Measurements from ENCODE around the gene AUP1. TPM values are rescaled to one million over a fixed set of nuclear protein-coding genes. Genes with fewer than 3 reads are reported as not detected.

AUP1 gene
- total and polyA plus RNA-seq, 9 of the 15 experiments (the other 6 are each of a cell fraction or from before 2014, with no cell fraction given), result 70.7 to 245 (median 165) TPM

- TF ChIP-seq ZFPM2 (CRISPR knock-in tag; IDR thresholded peaks at IDR 0.05) (no peak), MTF1 (CRISPR knock-in tag; IDR thresholded peaks at IDR 0.05; ENCODE audit: borderline replicate concordance) (no peak), PATZ1 (CRISPR knock-in tag; IDR thresholded peaks at IDR 0.05; ENCODE audit: borderline replicate concordance) (no peak), ADNP (tag; IDR thresholded peaks at IDR 0.05) (no peak), CGGBP1 (CRISPR knock-in tag; IDR thresholded peaks at IDR 0.05) (no peak), BRF2 (IDR thresholded peaks at IDR 0.05; ENCODE audit: borderline replicate concordance, insufficient read depth, insufficient read length) (no peak), ZBTB43 (CRISPR knock-in tag; IDR thresholded peaks at IDR 0.05) (no peak), PYGO2 (tag; IDR thresholded peaks at IDR 0.05) (no peak), RFX1 (IDR thresholded peaks at IDR 0.05) (no peak), DEAF1 (CRISPR knock-in tag; IDR thresholded peaks at IDR 0.05) (no peak), ZNF263 (CRISPR knock-in tag; IDR thresholded peaks at IDR 0.05; ENCODE audit: borderline replicate concordance) (no peak), PCBP1 (IDR thresholded peaks at IDR 0.05; ENCODE audit: low read depth, low read length, poor library complexity, severe bottlenecking) (no peak), MLLT1 (IDR thresholded peaks at IDR 0.05) (peak; percentile 35 to 47; a peak in 1 of 4 replicates), TCFL5 (CRISPR knock-in tag; conservative IDR thresholded peaks at IDR 0.05) (no peak), MXI1 (IDR thresholded peaks at IDR 0.05; ENCODE audit: low read depth, low read length) (peak; percentile 61; the same call in 1 of the 2 replicates), RBM39 (optimal IDR thresholded peaks at IDR 0.05; ENCODE audit: low read depth, low read length) (no peak)
These were observed at the start of gene AUP1, which contains the start of gene HTRA2 (continued) for GRCh38 chr2:74529357-74530238.

Data from K562 (cell line).